ENCODE data around the gene TBC1D5.

GRCh38 chr3:17307887-17308286, 434.5 kb downstream of the TBC1D5 start:
- TF ChIP-seq ATF6 (CRISPR knock-in tag; IDR thresholded peaks at IDR 0.05) (no peak), PRRX2 (CRISPR knock-in tag; IDR thresholded peaks at IDR 0.05) (no peak), CTCF (IDR thresholded peaks at IDR 0.05) (no peak)

All from WTC11 (cell line).